Spinal cord (tissue), 10 donors: Measurements from ENCODE around the gene LYZ. TPM values are rescaled to one million over a fixed set of nuclear protein-coding genes. Genes with fewer than 3 reads are reported as not detected.

Source experiments
- DNase-seq, 6 donors: peaks; one replicate each; pipeline versions ENCODE4 v3.0.0 to v3.0.0-alpha.2; 2013 to 2015; ENCODE audit warnings: low spot score in 6 of 6, low read depth in 4 of 6
- H3K27ac ChIP-seq: one replicate; pipeline ENCODE4 v1.5.1; 2013; ENCODE audit warnings: low read depth, low read length, control low read depth
- H3K27me3 ChIP-seq: one replicate; pipeline ENCODE4 v1.6.1; 2013; ENCODE audit warnings: low read length; ENCODE audit not compliant: control insufficient read depth, insufficient read depth
- H3K36me3 ChIP-seq: one replicate; pipeline ENCODE4 v1.6.1; 2013; ENCODE audit warnings: low read length; ENCODE audit not compliant: control insufficient read depth, insufficient read depth
- H3K4me1 ChIP-seq: one replicate; pipeline ENCODE4 v1.6.1; 2013; ENCODE audit warnings: low read length; ENCODE audit not compliant: control insufficient read depth, insufficient read depth
- H3K4me3 ChIP-seq: one replicate; pipeline ENCODE4 v1.5.1; 2013; ENCODE audit warnings: low read depth, low read length, control low read depth
- H3K9me3 ChIP-seq: one replicate; pipeline ENCODE4 v1.6.1; 2013; ENCODE audit warnings: low read length; ENCODE audit not compliant: control insufficient read depth, insufficient read depth
- WGBS: methylation state at CpG from one replicate; pipeline ENCODE4 v1.1.5; 2013; ENCODE audit warnings: missing lambda C conversion rate; ENCODE audit not compliant: insufficient coverage; 5-methylcytosine and 5-hydroxymethylcytosine counted together
- polyA plus RNA-seq, 2 donors: library from polyadenylated mRNA; unstranded; fragments of 120-200 nt; gene quantifications; one replicate each; pipeline ENCODE4 v1.2.1, GENCODE V29; 2013; ENCODE audit not compliant: insufficient read length in 2 of 2
- total RNA-seq, 2 donors: library from RNA; depleted of rRNA in 1 of 2; stranded (reverse); fragments of 120-200 nt in 1 of 2; fragments of >200 nt in 1 of 2; gene quantifications; one replicate each; pipeline versions ENCODE4 v1.2.3 to v1.2.4, GENCODE V29; 2013 to 2014
- donor health status: healthy.

Gene LYZ
- total and polyA plus RNA-seq, 4 donors = 1.3 to 156 (median 6.6) TPM

DNA sequence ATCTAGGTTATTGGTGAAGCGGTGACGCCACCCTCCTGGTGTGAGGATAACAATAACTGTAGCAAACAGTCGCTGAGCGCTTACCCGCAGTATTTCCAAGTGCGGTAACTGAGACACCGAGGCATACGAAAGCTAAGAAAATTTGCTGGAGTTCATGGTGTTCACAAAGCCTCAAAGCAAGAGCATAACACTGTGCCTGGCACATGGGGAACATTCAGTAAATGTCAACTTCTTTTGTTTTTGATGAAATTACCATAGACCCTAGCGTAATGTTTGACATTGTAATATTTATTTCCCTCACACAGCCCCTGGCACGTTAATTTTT lies 12.1 kb downstream of the LYZ start:
- Histone ChIP-seq H3K27ac (peak overlapping the region; percentile 96), H3K4me3 (peak overlapping the region; percentile 95), H3K27me3 (no peaks in the 10 kb centered on the region), H3K9me3 (no peaks in the 10 kb centered on the region), H3K36me3 (peaks cover 5% of the 10 kb centered on the region), H3K4me1 (peaks cover 5% of the 10 kb centered on the region)
- DNase-seq = peak in 1 of 6 donors; percentile 22
- WGBS = 0% methylated on average over 8 of the region's 10 CpGs

DNA sequence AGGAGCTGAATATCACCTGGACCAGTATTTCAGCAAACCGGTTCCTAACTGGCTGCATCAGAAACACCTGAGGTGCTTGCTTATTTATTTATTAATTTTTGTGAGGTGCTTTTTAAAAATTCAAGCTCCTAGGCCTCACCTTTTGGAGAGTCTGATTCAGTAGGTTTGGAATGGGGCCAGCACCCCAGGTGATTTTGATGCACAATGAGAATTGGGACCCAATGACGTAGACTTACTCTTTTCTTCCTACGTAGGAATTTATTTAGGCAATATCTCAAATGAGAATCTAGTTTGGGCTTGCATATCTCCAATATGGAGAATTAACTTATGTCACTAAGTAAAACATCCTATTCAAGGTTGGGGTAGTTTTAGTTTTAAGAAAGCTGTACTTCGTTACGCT lies 18.6 kb downstream of the LYZ start:
- Histone ChIP-seq H3K36me3 (peaks cover 12% of the 10 kb centered on the region), H3K27me3 (no peaks in the 10 kb centered on the region), H3K4me1 (no peaks in the 10 kb centered on the region), H3K4me3 (no peak overlapping the region), H3K9me3 (no peaks in the 10 kb centered on the region), H3K27ac (no peak overlapping the region)
- whole genome bisulfite sequencing = 100% methylated on average over 1 of the region's 5 CpGs
- no peak for DNase-seq

DNA sequence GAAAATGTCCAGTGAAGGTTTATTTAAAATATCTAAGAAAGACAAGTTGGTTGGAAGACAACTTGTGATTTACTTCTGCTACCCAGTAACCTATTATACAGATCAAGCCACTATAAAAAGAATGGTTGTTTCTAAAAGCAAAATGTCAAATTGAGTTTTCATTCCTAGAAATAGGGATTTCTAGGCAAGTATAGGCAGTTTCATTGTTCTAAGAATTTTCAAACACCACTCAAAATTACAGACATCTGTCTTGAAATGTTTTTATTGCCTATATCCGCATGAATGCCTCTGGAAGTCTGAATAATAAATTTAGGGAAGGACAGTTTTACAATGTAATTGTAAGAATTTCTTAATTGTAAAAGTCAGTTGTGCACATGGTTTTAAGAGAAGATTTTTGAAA lies 20.0 kb downstream of the LYZ start:
- no peak overlapping the region for H3K4me3 ChIP-seq
- H3K27ac ChIP-seq = no peak overlapping the region
- H3K36me3 ChIP-seq = peaks cover 14% of the 10 kb centered on the region
- H3K4me1 ChIP-seq = no peaks in the 10 kb centered on the region
- H3K9me3 ChIP-seq = no peaks in the 10 kb centered on the region
- no peak for DNase-seq
- no CpG with 5 or more reads among the region's 1 CpG for WGBS
- H3K27me3 ChIP-seq = no peaks in the 10 kb centered on the region

DNA sequence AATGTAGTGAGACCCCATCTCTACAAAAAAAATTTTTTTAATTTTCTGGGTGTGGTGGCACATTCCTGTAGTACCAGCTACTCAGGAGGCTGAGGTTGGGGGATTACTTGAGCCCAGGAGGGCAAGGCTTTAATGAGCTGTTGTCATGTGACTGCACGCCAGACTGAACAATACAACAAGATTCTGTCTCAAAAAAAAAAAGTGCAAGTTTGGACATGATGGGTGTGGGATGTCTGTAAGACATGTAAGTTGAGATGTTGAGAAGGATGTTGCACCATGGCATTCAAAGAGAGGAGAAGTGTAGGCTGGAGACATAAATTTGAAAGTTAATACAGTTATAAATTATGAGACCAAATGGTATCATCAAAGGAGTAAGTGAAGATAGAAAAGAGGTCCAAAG lies 34.9 kb downstream of the LYZ start:
- no peaks in the 10 kb centered on the region for H3K9me3 ChIP-seq
- H3K4me3 ChIP-seq = no peak overlapping the region
- DNase-seq = no peak
- no peaks in the 10 kb centered on the region for H3K36me3 ChIP-seq
- no peaks in the 10 kb centered on the region for H3K4me1 ChIP-seq
- 86% methylated on average over 1 of the region's 1 CpG for WGBS
- H3K27ac ChIP-seq = no peak overlapping the region
- H3K27me3 ChIP-seq = no peaks in the 10 kb centered on the region

DNA sequence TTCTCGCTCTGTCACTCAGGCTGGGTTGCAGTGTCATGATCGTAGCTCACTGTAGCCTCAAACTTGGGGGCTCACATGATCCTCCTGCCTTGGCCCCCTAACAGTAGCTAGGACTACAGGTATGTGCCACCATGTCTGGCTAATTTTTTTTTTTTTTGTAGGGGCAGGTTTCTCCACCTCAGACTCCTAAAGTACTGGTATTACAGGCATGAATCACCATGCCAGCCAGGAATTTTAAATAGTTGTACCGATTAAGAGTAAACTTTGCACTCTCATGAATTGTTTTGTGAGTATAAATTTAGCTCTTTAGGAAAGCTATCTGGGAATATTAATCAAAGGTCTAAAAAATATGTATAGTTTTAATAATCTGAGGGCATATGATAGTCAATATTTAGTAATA lies 36.9 kb downstream of the LYZ start:
- no peaks in the 10 kb centered on the region for H3K36me3 ChIP-seq
- no peaks in the 10 kb centered on the region for H3K4me1 ChIP-seq
- H3K27ac ChIP-seq = no peak overlapping the region
- no peaks in the 10 kb centered on the region for H3K27me3 ChIP-seq
- no peak overlapping the region for H3K4me3 ChIP-seq
- no CpG with 5 or more reads among the region's 3 CpGs for WGBS
- no peak for DNase-seq
- no peaks in the 10 kb centered on the region for H3K9me3 ChIP-seq

DNA sequence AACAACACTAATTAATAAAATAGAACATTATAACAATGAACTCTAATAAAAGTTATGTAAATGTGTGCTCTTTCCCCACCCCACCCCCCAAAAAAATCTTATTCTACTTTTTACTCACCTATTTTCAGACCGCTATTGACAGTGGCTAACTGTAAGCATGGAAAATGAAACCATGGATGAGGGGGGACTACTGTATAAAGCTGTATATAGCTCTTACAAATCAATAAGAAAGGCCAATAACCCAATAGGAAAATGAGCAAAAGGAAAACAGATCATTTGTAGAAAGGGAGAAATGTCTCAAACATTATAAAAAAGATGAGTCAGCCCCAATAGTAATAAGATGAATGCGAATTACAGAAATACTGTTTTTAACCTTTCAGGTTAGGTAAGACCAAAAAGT lies 38.7 kb downstream of the LYZ start:
- Histone ChIP-seq H3K27ac (no peak overlapping the region), H3K36me3 (no peaks in the 10 kb centered on the region), H3K27me3 (no peaks in the 10 kb centered on the region), H3K4me3 (no peak overlapping the region), H3K4me1 (no peaks in the 10 kb centered on the region), H3K9me3 (no peaks in the 10 kb centered on the region)
- no peak for DNase-seq
- WGBS = 100% methylated on average over 1 of the region's 2 CpGs

DNA sequence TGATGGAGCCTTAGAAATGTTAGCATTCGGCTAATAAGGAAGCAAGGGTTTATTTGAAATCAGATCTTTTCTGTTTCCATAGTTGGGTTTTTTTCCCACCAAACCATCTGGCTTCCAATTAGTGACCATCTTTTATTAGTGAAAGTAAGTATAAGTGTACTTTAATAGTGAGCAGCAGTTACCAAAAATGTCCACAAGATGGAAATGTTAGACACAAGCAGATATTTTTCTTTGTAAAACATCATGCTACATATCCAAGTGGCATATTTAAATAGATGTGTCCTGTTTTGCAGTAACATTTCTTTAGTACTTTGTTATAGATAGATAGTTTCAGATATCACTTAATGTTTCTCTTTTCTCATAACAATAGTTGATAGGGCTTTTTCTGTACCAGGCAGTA lies 40.2 kb downstream of the LYZ start:
- WGBS = no CpG with 5 or more reads among the region's 1 CpG
- Histone ChIP-seq H3K4me1 (no peaks in the 10 kb centered on the region), H3K27me3 (no peaks in the 10 kb centered on the region), H3K36me3 (no peaks in the 10 kb centered on the region), H3K4me3 (no peak overlapping the region), H3K9me3 (no peaks in the 10 kb centered on the region), H3K27ac (no peak overlapping the region)
- peak in 5 of 6 donors; percentile 11 to 81 (median 25) for DNase-seq

DNA sequence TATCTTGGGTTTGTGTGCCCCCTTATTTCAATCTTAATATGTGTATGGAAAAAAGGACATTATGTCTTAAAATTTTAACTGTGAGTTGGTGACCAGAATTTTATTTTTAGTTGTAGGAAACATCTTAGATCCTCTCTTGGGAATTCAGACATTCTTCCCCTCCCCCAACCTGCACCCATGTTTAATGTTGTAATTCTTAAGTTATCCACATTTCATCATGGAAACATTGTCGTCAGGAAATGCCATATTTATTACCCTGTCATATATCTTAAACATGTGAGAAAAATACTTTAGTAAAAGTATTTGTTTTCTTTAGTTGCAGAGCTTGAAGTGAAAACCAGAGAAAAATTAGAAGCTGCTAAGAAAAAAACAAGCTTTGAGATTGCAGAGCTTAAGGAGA lies 41.6 kb downstream of the LYZ start:
- H3K36me3 ChIP-seq = no peaks in the 10 kb centered on the region
- no peaks in the 10 kb centered on the region for H3K9me3 ChIP-seq
- H3K27me3 ChIP-seq = no peaks in the 10 kb centered on the region
- H3K27ac ChIP-seq = no peak overlapping the region
- no peaks in the 10 kb centered on the region for H3K4me1 ChIP-seq
- no peak overlapping the region for H3K4me3 ChIP-seq
- no CpG with 5 or more reads among the region's 1 CpG for WGBS
- no peak for DNase-seq

DNA sequence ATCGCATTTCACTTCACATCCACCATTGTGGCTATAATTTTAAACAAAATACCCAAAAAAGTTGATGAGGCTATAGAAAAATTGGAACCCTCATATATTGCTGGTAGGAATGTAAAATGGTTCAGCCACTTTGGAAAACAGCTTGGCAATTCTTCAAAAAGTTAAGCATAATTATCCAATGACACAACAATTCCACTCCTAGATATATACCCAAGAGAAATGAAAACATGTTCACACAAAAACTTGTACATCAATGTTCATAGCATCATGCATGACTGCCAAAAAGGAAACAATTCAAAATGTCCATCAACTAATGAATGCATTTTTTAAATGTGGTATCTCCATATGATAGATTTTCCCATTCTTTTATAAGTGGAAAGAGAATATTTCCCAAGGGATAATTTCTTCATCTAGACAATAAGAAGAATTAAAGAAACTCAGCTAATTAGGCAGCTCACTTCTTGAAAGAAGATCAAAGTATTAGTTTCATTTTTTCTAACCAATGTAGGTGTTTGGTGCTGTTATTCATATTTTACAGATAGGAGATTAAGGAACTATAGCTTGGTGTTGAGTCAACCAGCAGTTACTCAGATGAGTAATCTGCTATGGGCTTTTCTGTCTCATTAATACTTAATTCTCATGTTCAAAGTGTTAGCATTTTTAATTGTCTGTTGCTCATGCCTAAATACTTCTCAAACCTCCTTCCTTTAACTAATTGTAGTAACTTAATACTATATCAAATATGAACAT lies 44.2 kb downstream of the LYZ start:
- Histone ChIP-seq H3K36me3 (no peaks in the 10 kb centered on the region), H3K4me3 (no peak overlapping the region), H3K4me1 (no peaks in the 10 kb centered on the region), H3K27ac (no peak overlapping the region), H3K9me3 (peaks cover 4% of the 10 kb centered on the region), H3K27me3 (no peaks in the 10 kb centered on the region)
- WGBS = no CpG with 5 or more reads among the region's 1 CpG
- DNase-seq = no peak

DNA sequence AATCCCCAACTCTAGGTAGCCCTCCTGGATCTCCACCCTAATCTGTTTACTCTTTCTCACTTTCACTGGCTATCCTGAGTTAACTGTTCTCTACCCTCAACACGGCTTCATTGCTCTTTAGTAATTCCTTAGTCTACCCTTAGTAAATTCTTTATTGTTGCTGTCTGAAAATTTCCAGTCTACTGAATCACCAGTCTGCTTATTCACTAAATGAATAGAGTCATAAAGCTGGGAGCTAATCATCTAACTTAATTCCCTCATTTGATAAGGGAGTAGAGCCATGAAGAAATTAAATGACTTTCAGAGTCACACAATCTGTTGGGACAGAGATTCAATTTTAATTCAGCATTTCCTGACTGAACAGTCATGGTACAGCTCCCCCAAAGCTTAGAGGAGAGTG lies 47.9 kb downstream of the LYZ start:
- Histone ChIP-seq H3K4me3 (no peak overlapping the region), H3K27ac (no peak overlapping the region), H3K9me3 (peaks cover 4% of the 10 kb centered on the region), H3K27me3 (no peaks in the 10 kb centered on the region), H3K36me3 (no peaks in the 10 kb centered on the region), H3K4me1 (no peaks in the 10 kb centered on the region)
- WGBS = no CpG with 5 or more reads among the region's 1 CpG
- DNase-seq = peak in 1 of 6 donors; percentile 32
